GM21576 (cell line): ENCODE measurements around the gene CIT.
"Not testable (repeated sequence)": the region's sequence is repeated elsewhere in the genome, so short reads cannot be mapped to it uniquely, and the experiment has no call there.

Experiments used
- ATAC-seq: cut with Tn5 transposase; IDR thresholded peaks from one replicate; pipeline ENCODE4 v1.9.1; 2021; ENCODE audit warnings: mild to moderate bottlenecking, moderate library complexity; ENCODE audit not compliant: unreplicated experiment

The CIT gene, protein sequence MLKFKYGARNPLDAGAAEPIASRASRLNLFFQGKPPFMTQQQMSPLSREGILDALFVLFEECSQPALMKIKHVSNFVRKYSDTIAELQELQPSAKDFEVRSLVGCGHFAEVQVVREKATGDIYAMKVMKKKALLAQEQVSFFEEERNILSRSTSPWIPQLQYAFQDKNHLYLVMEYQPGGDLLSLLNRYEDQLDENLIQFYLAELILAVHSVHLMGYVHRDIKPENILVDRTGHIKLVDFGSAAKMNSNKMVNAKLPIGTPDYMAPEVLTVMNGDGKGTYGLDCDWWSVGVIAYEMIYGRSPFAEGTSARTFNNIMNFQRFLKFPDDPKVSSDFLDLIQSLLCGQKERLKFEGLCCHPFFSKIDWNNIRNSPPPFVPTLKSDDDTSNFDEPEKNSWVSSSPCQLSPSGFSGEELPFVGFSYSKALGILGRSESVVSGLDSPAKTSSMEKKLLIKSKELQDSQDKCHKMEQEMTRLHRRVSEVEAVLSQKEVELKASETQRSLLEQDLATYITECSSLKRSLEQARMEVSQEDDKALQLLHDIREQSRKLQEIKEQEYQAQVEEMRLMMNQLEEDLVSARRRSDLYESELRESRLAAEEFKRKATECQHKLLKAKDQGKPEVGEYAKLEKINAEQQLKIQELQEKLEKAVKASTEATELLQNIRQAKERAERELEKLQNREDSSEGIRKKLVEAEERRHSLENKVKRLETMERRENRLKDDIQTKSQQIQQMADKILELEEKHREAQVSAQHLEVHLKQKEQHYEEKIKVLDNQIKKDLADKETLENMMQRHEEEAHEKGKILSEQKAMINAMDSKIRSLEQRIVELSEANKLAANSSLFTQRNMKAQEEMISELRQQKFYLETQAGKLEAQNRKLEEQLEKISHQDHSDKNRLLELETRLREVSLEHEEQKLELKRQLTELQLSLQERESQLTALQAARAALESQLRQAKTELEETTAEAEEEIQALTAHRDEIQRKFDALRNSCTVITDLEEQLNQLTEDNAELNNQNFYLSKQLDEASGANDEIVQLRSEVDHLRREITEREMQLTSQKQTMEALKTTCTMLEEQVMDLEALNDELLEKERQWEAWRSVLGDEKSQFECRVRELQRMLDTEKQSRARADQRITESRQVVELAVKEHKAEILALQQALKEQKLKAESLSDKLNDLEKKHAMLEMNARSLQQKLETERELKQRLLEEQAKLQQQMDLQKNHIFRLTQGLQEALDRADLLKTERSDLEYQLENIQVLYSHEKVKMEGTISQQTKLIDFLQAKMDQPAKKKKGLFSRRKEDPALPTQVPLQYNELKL (N-terminal part only)

GRCh38 chr12:119876761-119877638, at the start of gene CIT:
CIT (minus strand) TSS chr12:119877320; CDS start chr12:119876168, 1,152 bp downstream.
- peak; percentile 99 for ATAC-seq

DNA sequence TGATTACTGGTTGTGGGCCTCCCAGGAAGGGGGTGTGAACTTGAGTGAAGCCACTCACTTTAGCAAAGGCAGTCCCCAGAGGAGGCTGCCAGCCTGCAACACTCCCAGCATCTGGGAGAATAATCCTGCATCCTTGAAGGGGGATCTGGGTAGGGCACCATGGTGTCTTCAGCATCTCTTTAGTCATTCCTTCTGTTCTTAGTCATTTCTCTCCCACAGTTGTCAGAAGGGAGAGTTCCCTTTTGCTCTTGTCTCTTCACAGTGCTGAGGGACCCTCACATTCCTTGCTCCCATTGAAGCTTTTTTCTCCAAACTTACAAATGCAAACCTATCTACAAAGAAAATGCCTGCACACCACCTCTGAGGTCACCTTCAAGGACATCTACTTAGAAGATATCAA, 48.1 kb upstream of the CIT start:
- ATAC-seq: no peak

- no peak for ATAC-seq
These were observed 42.9 kb upstream of the CIT start for GRCh38 chr12:119920064-119920463.

DNA sequence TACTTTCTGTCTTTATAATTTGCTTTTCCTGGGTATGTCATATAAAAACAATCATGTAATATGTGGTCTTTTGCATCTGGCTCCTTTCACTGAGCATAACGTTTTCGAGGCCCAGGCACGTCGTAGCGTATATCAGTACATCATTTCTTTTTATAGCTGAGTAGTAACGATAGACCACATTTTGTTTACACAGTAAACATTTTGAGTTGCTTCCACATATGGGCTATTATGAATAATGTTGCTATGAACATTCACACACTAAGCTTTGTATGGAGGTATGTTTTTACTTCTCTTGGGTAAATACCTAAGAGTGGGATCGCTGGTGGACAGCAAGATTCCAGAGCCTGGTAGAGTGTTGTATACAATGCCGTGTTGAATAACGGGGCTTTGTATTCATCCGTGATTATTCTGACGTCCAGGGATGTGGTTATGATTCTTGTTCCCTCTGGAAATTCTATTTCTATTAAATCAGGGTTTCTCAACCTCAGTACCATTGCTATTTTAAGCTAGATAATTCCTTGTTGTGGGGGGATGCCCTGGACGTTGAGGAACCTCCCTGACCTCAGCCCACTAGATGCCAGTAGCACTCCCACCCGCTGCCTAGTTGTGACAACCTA, 38.9 kb upstream of the CIT start:
- ATAC-seq: no peak

DNA sequence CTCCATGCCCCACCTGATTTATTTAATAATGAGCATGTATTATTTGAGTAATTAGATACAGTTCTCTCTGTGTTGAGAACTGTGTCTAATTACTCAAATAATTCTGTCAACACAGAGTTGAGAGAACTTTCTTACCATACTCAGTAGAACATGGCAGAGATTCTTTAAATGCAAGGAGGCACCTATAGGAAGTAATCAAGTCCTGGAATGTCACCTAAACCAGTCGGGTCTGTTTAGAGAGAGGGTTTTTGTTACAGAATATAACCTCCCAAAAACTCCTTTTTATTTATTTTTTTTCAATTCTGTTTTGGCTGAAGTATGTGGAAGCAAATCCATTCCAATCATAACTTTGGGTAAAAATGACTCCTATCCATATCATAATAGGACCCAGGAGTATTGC, 37.5 kb upstream of the CIT start:
- no peak for ATAC-seq

- ATAC-seq: no peak
These were observed 36.6 kb upstream of the CIT start for GRCh38 chr12:119913536-119914330.

GRCh38 chr12:119911182-119911581, 34.1 kb upstream of the CIT start:
- ATAC-seq: no peak

DNA sequence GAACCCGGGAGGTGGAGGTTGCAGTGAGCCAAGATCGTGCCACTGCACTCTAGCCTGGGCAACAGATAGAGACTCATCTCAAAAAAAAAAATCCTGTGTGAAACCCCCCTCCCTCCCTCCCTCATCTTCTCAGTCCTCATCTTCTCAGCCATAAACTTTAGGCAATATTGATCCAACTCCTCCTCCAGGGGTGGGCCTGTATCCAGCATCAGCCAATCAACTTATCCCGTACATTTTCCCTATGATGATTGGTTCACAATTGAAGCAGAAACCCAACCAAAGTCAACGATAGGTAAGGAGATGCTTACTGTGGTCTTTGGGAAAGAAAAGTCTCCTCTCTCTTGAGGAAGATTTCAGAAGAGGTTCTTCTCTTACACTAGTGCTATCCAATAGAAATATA, 33.5 kb upstream of the CIT start:
- ATAC-seq: no peak

- peak; percentile 82 for ATAC-seq
These were observed 25.0 kb upstream of the CIT start for GRCh38 chr12:119902084-119902509.

DNA sequence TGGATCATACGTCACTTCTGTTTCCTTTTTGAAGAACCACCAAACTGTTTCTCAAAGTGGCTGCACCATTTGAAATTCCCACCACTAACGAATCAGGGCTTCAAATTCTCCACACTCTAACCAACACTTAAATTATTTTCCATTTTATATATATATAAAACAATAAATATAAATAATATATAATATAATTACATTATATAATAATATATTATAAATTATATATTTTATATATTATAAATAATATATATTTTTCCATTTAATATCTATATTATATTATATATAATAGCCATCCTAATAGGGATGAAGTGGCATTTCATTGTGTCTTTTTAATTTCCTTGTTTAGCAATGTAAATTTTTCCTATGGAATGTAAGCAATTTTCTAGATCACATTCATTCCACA, 24.6 kb upstream of the CIT start:
- no peak for ATAC-seq

DNA sequence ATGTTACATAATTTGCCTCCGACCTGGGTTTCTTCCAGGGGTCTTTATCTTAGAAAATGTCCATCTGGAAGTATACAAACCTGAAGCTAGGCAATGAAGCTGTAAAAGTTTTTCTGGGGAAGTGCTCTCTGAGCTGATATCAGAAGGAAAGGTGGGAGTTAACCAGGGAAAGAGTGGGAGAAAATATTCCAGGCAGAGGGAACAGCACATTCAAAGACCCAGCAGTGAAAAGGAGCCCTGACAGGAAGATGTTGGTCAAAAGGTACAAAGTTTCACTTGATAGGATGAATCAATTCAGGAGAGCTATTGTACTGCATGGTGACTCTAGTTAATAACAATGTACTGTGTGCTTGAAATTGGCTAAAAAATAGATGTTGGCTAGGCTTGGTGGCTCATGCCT, 17.8 kb upstream of the CIT start:
- no peak for ATAC-seq

DNA sequence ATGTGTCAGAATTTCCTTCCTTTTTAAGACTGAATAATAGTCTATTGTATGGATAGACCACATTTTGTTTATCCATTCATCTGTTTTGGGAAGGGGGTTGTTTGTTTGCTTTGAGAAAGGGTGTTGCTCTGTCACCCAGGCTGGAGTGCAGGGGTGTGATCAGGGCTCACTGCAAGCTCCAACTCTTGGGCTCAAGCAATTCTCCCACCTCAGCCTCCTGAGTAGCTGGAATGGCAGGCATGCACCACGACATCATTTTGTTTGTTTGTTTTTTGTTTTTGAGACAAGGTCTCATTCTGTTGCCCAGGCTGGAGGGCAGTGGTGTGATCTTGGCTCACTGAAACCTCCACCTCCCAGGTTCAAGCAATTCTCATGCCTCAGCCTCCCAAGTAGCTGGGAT, 15.5 kb upstream of the CIT start:
- ATAC-seq: not testable (repeated sequence)

- ATAC-seq: no peak
These were observed 8.4 kb upstream of the CIT start for GRCh38 chr12:119885549-119885948.

DNA sequence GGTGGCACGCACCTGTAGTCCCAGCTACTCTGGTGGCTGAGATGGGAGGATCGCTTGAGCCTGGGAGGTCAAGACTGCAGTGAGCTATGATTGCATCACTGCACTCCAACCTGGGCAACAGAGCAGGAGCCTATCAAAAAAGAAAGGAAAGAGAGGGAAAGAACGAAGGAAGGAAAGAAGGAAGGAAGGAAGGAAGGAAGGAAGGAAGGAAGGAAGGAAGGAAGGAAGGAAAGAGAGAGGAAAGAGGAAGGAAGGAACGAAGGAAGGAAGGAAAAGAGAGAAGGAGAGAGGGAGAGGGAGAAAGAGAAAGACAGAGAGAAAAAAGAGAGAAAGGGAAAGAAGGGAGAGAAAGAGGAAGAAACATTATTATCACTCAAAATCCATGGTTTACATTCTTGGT, 6.7 kb upstream of the CIT start:
- not testable (repeated sequence) for ATAC-seq

DNA sequence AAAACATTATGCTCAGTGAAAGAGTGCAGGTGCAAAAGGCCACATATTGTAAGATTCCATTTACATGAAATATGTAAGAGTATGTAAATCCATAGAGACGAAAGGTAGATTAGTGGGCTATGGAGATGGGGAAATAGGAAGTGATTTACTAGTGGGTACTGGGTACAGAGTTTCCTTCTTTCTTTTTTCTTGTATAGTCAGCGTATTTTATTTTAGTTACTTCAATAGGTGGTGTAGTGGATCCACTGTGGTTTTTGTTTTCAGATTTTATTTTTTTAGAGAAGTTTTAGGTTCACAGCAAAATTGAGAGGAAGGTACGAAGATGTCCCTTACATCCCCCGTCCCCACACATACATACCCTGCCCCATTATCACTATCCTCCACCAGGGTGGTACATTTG, 6.1 kb upstream of the CIT start:
- ATAC-seq: no peak

DNA sequence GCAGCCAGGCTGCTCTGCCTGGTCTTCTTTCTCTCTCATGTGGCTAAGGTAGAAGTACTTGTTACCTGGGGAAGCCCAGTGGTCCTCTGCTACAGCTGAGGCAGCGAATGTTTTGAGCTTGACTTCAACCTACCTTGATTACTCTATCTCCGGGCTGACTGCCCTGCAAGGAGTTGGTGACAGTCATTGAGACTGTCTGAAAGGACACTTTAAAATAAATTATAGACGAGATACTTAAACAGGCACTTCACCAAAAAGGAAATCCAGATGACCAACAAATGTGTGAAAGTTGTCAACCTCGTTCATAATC, 474 bp upstream of the CIT start:
- ATAC-seq: no peak

- no peak for ATAC-seq
These were observed 6.7 kb downstream of the CIT start for GRCh38 chr12:119870457-119870856.

DNA sequence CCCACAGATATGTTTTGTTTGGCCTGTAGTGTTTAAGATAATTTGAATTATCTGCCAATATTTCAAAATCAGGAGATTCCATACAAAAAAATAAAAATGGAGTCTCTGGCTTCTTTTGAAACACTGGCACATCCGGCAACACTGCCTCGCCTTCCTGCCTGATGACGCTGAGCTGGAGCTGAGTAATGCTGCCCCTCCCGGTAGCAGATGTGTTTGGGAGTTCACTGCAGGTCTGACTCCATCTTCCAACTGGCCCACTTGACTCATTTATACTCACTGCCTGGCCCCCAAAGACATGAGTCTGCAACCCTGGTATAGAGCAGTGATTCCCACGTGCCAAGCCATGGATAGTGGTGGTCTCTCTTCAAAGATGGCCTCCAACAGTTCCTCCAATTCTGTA, 7.4 kb downstream of the CIT start:
- ATAC-seq: no peak

DNA sequence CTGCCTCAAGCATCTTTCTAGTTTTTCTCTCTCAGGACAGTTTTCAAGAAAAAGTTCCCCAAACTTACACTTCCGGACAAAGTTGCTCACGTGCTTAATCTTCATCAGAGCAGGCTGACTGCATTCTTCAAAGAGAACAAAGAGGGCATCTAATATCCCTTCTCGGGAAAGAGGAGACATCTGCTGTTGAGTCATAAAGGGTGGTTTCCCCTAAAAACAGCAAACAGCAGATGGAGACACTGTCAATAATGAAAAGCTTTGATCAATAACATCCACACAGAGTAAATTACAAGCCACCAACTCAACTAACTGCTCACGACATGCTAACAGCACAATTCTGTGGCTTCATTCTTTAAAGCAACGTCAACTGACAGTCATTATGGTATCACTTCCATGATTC, 8.1 kb downstream of the CIT start:
- ATAC-seq: no peak
